Spleen (tissue), 11 donors: ENCODE data around the gene BTRC. TPM values are rescaled to one million over a fixed set of nuclear protein-coding genes. Genes with fewer than 3 reads are reported as not detected.

Source experiments
- DNase-seq: peaks from one replicate; pipeline ENCODE4 v3.0.0-alpha.2; 2020
- H3K27ac ChIP-seq, 8 donors: fragments of 200-600 bp; sonication (generic) in 7 of 8; 1 replicate in 4 of 8; 2 replicates in 4 of 8; pipeline versions ENCODE4 v1.5.0 to v1.8.0; 2016 to 2021; ENCODE audit warnings: inconsistent platforms in 4 of 8, mild to moderate bottlenecking in 4 of 8, moderate library complexity in 1 of 8
- H3K27me3 ChIP-seq, 7 donors: fragments of 200-600 bp; sonication (generic) in 6 of 7; replicated peaks in 1 of 7; 1 replicate in 4 of 7; 2 replicates in 3 of 7; pipeline versions ENCODE4 v1.5.0 to v1.8.0; 2016 to 2021; ENCODE audit warnings: inconsistent platforms in 3 of 7, mild to moderate bottlenecking in 1 of 7
- H3K36me3 ChIP-seq, 6 donors: fragments of 200-600 bp; sonication (generic) in 5 of 6; 1 replicate in 4 of 6; 2 replicates in 2 of 6; pipeline versions ENCODE4 v1.5.0 to v1.8.0; 2016 to 2021; ENCODE audit warnings: inconsistent platforms in 2 of 6
- H3K4me1 ChIP-seq, 6 donors: fragments of 200-600 bp; sonication (generic) in 5 of 6; 1 replicate in 3 of 6; 2 replicates in 3 of 6; pipeline versions ENCODE4 v1.5.0 to v1.8.0; 2016 to 2021; ENCODE audit warnings: inconsistent platforms in 3 of 6
- H3K4me3 ChIP-seq, 8 donors: fragments of 200-600 bp; sonication (generic) in 7 of 8; 1 replicate in 4 of 8; 2 replicates in 4 of 8; pipeline versions ENCODE4 v1.5.0 to v1.8.0; 2016 to 2021; ENCODE audit warnings: inconsistent platforms in 4 of 8, mild to moderate bottlenecking in 4 of 8, moderate library complexity in 2 of 8
- H3K9me3 ChIP-seq, 8 donors: fragments of 200-600 bp; sonication (generic) in 7 of 8; 1 replicate in 4 of 8; 2 replicates in 4 of 8; pipeline versions ENCODE4 v1.5.0 to v1.8.0; 2016 to 2021; ENCODE audit warnings: inconsistent platforms in 4 of 8
- CTCF ChIP-seq, 11 experiments: fragments of 200-600 bp in 7 of 11; fragments of 450-650 bp in 4 of 11; sonication (generic) in 4 of 11; IDR thresholded peaks in 8 of 11; conservative IDR thresholded peaks in 3 of 11; 1 replicate in 7 of 11; 2 replicates in 4 of 11; pipeline versions ENCODE4 v1.4.0 to v1.8.0; 2016 to 2021; ENCODE audit warnings: antibody characterized with exemption in 11 of 11, inconsistent platforms in 4 of 11, mild to moderate bottlenecking in 1 of 11
- POLR2A ChIP-seq, 3 donors: fragments of 450-650 bp; IDR thresholded peaks; one replicate each; pipeline ENCODE4 v1.5.1; 2017; ENCODE audit warnings: antibody characterized with exemption in 3 of 3, mild to moderate bottlenecking in 1 of 3
- POLR2AphosphoS5 ChIP-seq, 3 donors: sonication (generic); formaldehyde crosslinking; IDR thresholded peaks; one replicate each; pipeline ENCODE4 v1.5.1; 2017; ENCODE audit warnings: antibody characterized with exemption in 3 of 3
- WGBS, 5 donors: extraction: QIAGEN DNeasy Blood & Tissue Kit in 3 of 5; methylation state at CpG; one replicate each; pipeline versions ENCODE4 v1.1.5 to v1.1.7; 2013 to 2018; 5-methylcytosine and 5-hydroxymethylcytosine counted together
- intact Hi-C: fragments of 100-400 bp; cut with DNase I; formaldehyde crosslinking; loops from one replicate; pipeline ENCODE4 v1.15.0; 2023; ENCODE audit warnings: low total_unique reads
- polyA plus RNA-seq, 3 donors: library from polyadenylated mRNA; stranded (reverse); fragments of 200-250 nt; gene quantifications; one replicate each; pipeline ENCODE4 v1.2.1, GENCODE V29; 2013
- total RNA-seq, 7 donors: library from RNA; depleted of rRNA in 3 of 7; stranded (reverse); fragments of >200 nt in 3 of 7; fragmentation: NEBNext Ultra II Directional in 4 of 7; extraction: Animal tissue kit (Norgen Biotek cat#: 25700) in 4 of 7; gene quantifications; one replicate each; pipeline versions ENCODE4 v1.1.0 to v1.2.1, GENCODE V29; 2016 to 2021
- donor health status: healthy with polysubstance abuse.
- donor health status: DM: no; HTN: no; CAD: no; lungs with moderate emphysema.
- donor health status: DM: no; HTN: no; CAD: no.
- donor health status: Bipolar disorder and iron deficiency.
- donor health status: healthy.
- donor health status: DM: no; HTN: no; CAD: no.
- donor health status: DM: yes; HTN: yes; CAD: no.

Gene BTRC
- total and polyA plus RNA-seq, 10 donors = 2.7 to 23.9 (median 19.3) TPM

- 84 to 95% (median 93%) methylated on average over 6 to 7 of the region's 7 CpGs for WGBS, 5 donors
- Histone ChIP-seq H3K27me3 (no peaks in the 10 kb centered on the region), H3K36me3 (peaks cover 0 to 54% (median 33%) of the 10 kb centered on the region in 6 donors), H3K9me3 (peaks cover 0 to 12% (median 3%) of the 10 kb centered on the region in 8 donors), H3K4me1 (peaks cover 0 to under 1% (median 0%) of the 10 kb centered on the region in 6 donors), H3K4me3 (no peak overlapping the region), H3K27ac (no peak overlapping the region)
- TF ChIP-seq POLR2A (IDR thresholded peaks at IDR 0.05) = no peak
- no peak for TF ChIP-seq POLR2AphosphoS5 (IDR thresholded peaks at IDR 0.05)
- no peak for TF ChIP-seq CTCF (IDR thresholded peaks at IDR 0.05 in 8 of 11, conservative IDR thresholded peaks at IDR 0.05 in 3 of 11)
- no peak for DNase-seq
- intact Hi-C loops = no loop called here
Measured at GRCh38 chr10:101576211-101576863, 222.4 kb downstream of the BTRC start.

GRCh38 chr10:101577121-101577871 is 223.3 kb downstream of the BTRC start:
- Histone ChIP-seq H3K36me3 (peaks cover 0 to 64% (median 34%) of the 10 kb centered on the region in 6 donors), H3K27ac (no peak overlapping the region), H3K9me3 (peaks cover 0 to 12% (median 3%) of the 10 kb centered on the region in 8 donors), H3K4me3 (no peak overlapping the region), H3K4me1 (no peaks in the 10 kb centered on the region), H3K27me3 (no peaks in the 10 kb centered on the region)
- no peak for DNase-seq
- intact Hi-C loops = no loop called here
- TF ChIP-seq POLR2AphosphoS5 (IDR thresholded peaks at IDR 0.05) (no peak), POLR2A (IDR thresholded peaks at IDR 0.05) (no peak), CTCF (IDR thresholded peaks at IDR 0.05 in 8 of 11, conservative IDR thresholded peaks at IDR 0.05 in 3 of 11) (no peak)
- WGBS, 5 donors = 89 to 95% (median 94%) methylated on average over 4 to 7 of the region's 7 CpGs

GRCh38 chr10:101578192-101578591 is 224.2 kb downstream of the BTRC start:
- no peaks in the 10 kb centered on the region for H3K27me3 ChIP-seq
- 83 to 97% (median 90%) methylated on average over 5 of the region's 5 CpGs for WGBS, 5 donors
- intact Hi-C loops = no loop called here

More at GRCh38 chr10:101578192-101578591, 224.2 kb downstream of the BTRC start:
- no peaks in the 10 kb centered on the region for H3K4me1 ChIP-seq
- H3K27ac ChIP-seq = no peak overlapping the region
- DNase-seq = no peak
- H3K36me3 ChIP-seq = peaks cover 0 to 72% (median 36%) of the 10 kb centered on the region in 6 donors
- no peak overlapping the region for H3K4me3 ChIP-seq
- TF ChIP-seq POLR2A (IDR thresholded peaks at IDR 0.05) (no peak), POLR2AphosphoS5 (IDR thresholded peaks at IDR 0.05) (no peak), CTCF (IDR thresholded peaks at IDR 0.05 in 8 of 11, conservative IDR thresholded peaks at IDR 0.05 in 3 of 11) (no peak)
- peaks cover 0 to 3% (median 0%) of the 10 kb centered on the region in 8 donors for H3K9me3 ChIP-seq
